ENCODE results near the gene ALPI.

GRCh38 chr2:232411901-232412629 lies 43.9 kb upstream of the ALPI start:
- TF ChIP-seq CTCF (IDR thresholded peaks at IDR 0.05 in 2 of 3, conservative IDR thresholded peaks at IDR 0.05 in 1 of 3; ENCODE audit: control insufficient read depth in 2 of 3, extremely low read depth in 1 of 3, insufficient read depth in 1 of 3, low read depth in 3 of 3, low read length in 3 of 3) = no peak
- TF ChIP-seq TCF3 (IDR thresholded peaks at IDR 0.05; ENCODE audit: borderline replicate concordance, insufficient read depth, low read depth, low read length) = no peak
- no peak for TF ChIP-seq STAT1 (conservative IDR thresholded peaks at IDR 0.05)
- TF ChIP-seq SPI1 (IDR thresholded peaks at IDR 0.05; ENCODE audit: borderline replicate concordance, insufficient read depth, low read depth, low read length) = peak; percentile 49
- TF ChIP-seq POLR2A (IDR thresholded peaks at IDR 0.05; ENCODE audit: low read depth, low read length) = no peak
- TF ChIP-seq CEBPB (IDR thresholded peaks at IDR 0.05; ENCODE audit: borderline replicate concordance in 1 of 2, low read depth in 2 of 2, low read length in 2 of 2) = no peak
- TF ChIP-seq CHD4 (IDR thresholded peaks at IDR 0.05) = no peak
- no peak for TF ChIP-seq TCF12 (IDR thresholded peaks at IDR 0.05; ENCODE audit: low read depth, low read length)
- TF ChIP-seq RCOR1 (conservative IDR thresholded peaks at IDR 0.05; ENCODE audit: low read depth, low read length) = no peak
- no peak for TF ChIP-seq POLR2AphosphoS5 (IDR thresholded peaks at IDR 0.05; ENCODE audit: low read length)
- TF ChIP-seq SIX5 (IDR thresholded peaks at IDR 0.05; ENCODE audit: low read depth, low read length, severe bottlenecking) = no peak
- no peak for TF ChIP-seq ESRRA (IDR thresholded peaks at IDR 0.05; ENCODE audit: low read length)
